Cardiac muscle cell (in vitro differentiated cells and primary cell): ENCODE data around the gene SETBP1. TPM values are rescaled to one million over a fixed set of nuclear protein-coding genes. Genes with fewer than 3 reads are reported as not detected.

Experiments
- DNase-seq, 2 donors: peaks; one replicate each; pipeline versions ENCODE4 v3.0.0 to v3.0.0-alpha.2; 2010 to 2017; ENCODE audit warnings: low read depth in 1 of 2, low spot score in 1 of 2
- H3K27ac ChIP-seq: fragments of 200-600 bp; sonication (generic); 2 replicates; pipeline ENCODE4 v1.5.1; 2016
- H3K27me3 ChIP-seq: fragments of 200-600 bp; sonication (generic); 2 replicates; pipeline ENCODE4 v1.6.0; 2016; ENCODE audit warnings: control low read depth
- H3K36me3 ChIP-seq: fragments of 200-600 bp; sonication (generic); 2 replicates; pipeline ENCODE4 v1.5.1; 2016; ENCODE audit warnings: control low read depth
- H3K4me1 ChIP-seq: fragments of 200-600 bp; sonication (generic); 2 replicates; pipeline ENCODE4 v1.8.1; 2017; ENCODE audit warnings: low read depth, mild to moderate bottlenecking, mixed run types
- H3K4me3 ChIP-seq: fragments of 200-600 bp; sonication (generic); 2 replicates; pipeline ENCODE4 v1.5.1; 2016; ENCODE audit warnings: mild to moderate bottlenecking
- H3K9me3 ChIP-seq: fragments of 200-600 bp; sonication (generic); 2 replicates; pipeline ENCODE4 v1.5.1; 2017; ENCODE audit warnings: low read depth, mild to moderate bottlenecking, control low read depth
- CTCF ChIP-seq: IDR thresholded peaks from 2 replicates; pipeline ENCODE4 v1.5.1; 2012; ENCODE audit warnings: low read depth, mild to moderate bottlenecking, low read length
- polyA plus RNA-seq: library from polyadenylated mRNA; unstranded; fragments of >200 nt; fragmentation: Nextera tagmentation; extraction: Ambion mirVana; gene quantifications from 2 replicates; pipeline ENCODE4 v1.2.1, GENCODE V29; 2016
- total RNA-seq: library from RNA; depleted of rRNA; stranded (reverse); fragments of >200 nt; gene quantifications from 2 replicates; pipeline ENCODE4 v1.2.3, GENCODE V29; 2016

Gene SETBP1
- total and polyA plus RNA-seq, 2 experiments from 2014 or later: 6.3 to 30.6 TPM

DNA sequence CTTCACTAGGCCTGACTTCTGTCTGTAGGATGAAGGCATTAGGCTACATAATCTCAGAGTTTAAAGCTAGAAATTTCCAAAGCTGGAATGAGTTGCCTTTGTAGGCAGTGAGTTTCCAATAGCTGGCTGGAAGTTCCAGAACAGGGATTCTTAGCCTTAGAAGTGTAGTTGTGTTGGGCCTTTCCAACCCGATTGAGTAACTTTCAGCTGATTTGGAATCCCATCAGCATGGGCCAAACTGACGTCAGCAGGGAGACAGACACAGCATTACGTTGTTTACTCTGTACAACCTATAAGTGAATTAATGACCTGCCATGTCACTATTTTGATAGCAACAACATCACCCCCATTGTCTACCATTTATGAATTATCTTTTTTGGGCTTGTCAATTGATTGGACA, 56.9 kb downstream of the SETBP1 start:
- Histone ChIP-seq H3K36me3 (no peaks in the 10 kb centered on the region), H3K4me1 (peaks cover 13% of the 10 kb centered on the region), H3K27ac (no peak overlapping the region), H3K27me3 (no peaks in the 10 kb centered on the region), H3K9me3 (no peaks in the 10 kb centered on the region), H3K4me3 (no peak overlapping the region)
- DNase-seq: no peak
- TF ChIP-seq CTCF: no peak

- no peak for DNase-seq
- H3K4me3 ChIP-seq: no peak overlapping the region
- no peak for TF ChIP-seq CTCF
- no peaks in the 10 kb centered on the region for H3K27me3 ChIP-seq
- H3K27ac ChIP-seq: no peak overlapping the region
- H3K36me3 ChIP-seq: no peaks in the 10 kb centered on the region
- H3K9me3 ChIP-seq: no peaks in the 10 kb centered on the region
- peaks cover 29% of the 10 kb centered on the region for H3K4me1 ChIP-seq
These were observed 59.3 kb downstream of the SETBP1 start for GRCh38 chr18:44740000-44740399.

DNA sequence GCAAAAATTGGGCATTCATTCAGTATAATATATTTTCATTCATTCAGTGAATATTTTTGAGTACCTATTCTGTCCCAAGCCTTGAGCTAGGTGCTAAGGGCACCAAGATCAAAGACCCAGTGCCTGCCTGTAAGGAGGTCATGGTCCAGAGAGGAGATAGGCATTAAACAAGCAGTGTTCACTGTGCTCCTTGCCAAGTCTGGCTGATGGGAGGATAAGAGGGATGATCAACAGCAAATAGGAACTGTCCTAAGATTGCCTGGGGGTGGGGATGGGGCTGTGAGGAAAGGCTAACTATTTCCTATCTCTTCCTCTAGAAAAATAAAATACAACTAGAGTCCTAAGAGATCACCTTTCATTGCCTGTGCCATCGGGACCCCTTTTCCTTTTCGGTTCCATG, 60.4 kb downstream of the SETBP1 start:
- Histone ChIP-seq H3K36me3 (no peaks in the 10 kb centered on the region), H3K9me3 (no peaks in the 10 kb centered on the region), H3K27ac (no peak overlapping the region), H3K4me3 (no peak overlapping the region), H3K4me1 (peaks cover 29% of the 10 kb centered on the region), H3K27me3 (no peaks in the 10 kb centered on the region)
- TF ChIP-seq CTCF: no peak
- no peak for DNase-seq

- no peaks in the 10 kb centered on the region for H3K27me3 ChIP-seq
- no peak for TF ChIP-seq CTCF
- no peaks in the 10 kb centered on the region for H3K9me3 ChIP-seq
- peaks cover 29% of the 10 kb centered on the region for H3K4me1 ChIP-seq
- H3K36me3 ChIP-seq: no peaks in the 10 kb centered on the region
- no peak overlapping the region for H3K27ac ChIP-seq
- H3K4me3 ChIP-seq: no peak overlapping the region
- DNase-seq: no peak
These were observed 60.8 kb downstream of the SETBP1 start for GRCh38 chr18:44741511-44741910.

- Histone ChIP-seq H3K36me3 (no peaks in the 10 kb centered on the region), H3K27ac (no peak overlapping the region), H3K4me3 (no peak overlapping the region), H3K9me3 (no peaks in the 10 kb centered on the region), H3K27me3 (no peaks in the 10 kb centered on the region), H3K4me1 (peaks cover 29% of the 10 kb centered on the region)
- no peak for TF ChIP-seq CTCF
- DNase-seq: no peak
These were observed 61.4 kb downstream of the SETBP1 start for GRCh38 chr18:44742126-44742525.
